Prostate gland (tissue), 2 donors: Measurements from ENCODE around the gene TPH2. TPM values are rescaled to one million over a fixed set of nuclear protein-coding genes. Genes with fewer than 3 reads are reported as not detected.

ENCODE experiments used
- DNase-seq: peaks from one replicate; pipeline ENCODE4 v3.0.0-alpha.2; 2019; ENCODE audit warnings: low spot score
- H3K27ac ChIP-seq, 2 donors: fragments of 200-600 bp; sonication (generic); 2 replicates each; pipeline ENCODE4 v1.5.1; 2017 to 2019
- H3K27me3 ChIP-seq: fragments of 200-600 bp; sonication (generic); replicated peaks from 2 replicates; pipeline ENCODE4 v1.5.1; 2019; ENCODE audit not compliant: insufficient read depth
- H3K36me3 ChIP-seq, 2 donors: fragments of 200-600 bp; sonication (generic); 1 replicate in 1 of 2; 2 replicates in 1 of 2; pipeline versions ENCODE4 v1.5.1 to v1.8.1; 2017 to 2019
- H3K4me1 ChIP-seq: fragments of 200-600 bp; sonication (generic); replicated peaks from 2 replicates; pipeline ENCODE4 v1.5.1; 2019
- H3K4me3 ChIP-seq, 2 donors: fragments of 200-600 bp; sonication (generic); 2 replicates each; pipeline ENCODE4 v1.5.1; 2017 to 2019
- H3K9me3 ChIP-seq: fragments of 200-600 bp; sonication (generic); 2 replicates; pipeline ENCODE4 v1.5.1; 2017
- CTCF ChIP-seq, 4 experiments: fragments of 200-600 bp in 2 of 4; fragments of 450-650 bp in 2 of 4; sonication (generic) in 2 of 4; IDR thresholded peaks; 1 replicate in 3 of 4; 2 replicates in 1 of 4; pipeline ENCODE4 v1.5.1; 2016 to 2019; ENCODE audit warnings: antibody characterized with exemption in 4 of 4, mild to moderate bottlenecking in 2 of 4, moderate library complexity in 2 of 4
- POLR2A ChIP-seq: fragments of 450-650 bp; IDR thresholded peaks from one replicate; pipeline ENCODE4 v1.6.1; 2016; ENCODE audit warnings: antibody characterized with exemption, mild to moderate bottlenecking
- POLR2AphosphoS5 ChIP-seq: sonication (generic); formaldehyde crosslinking; IDR thresholded peaks from one replicate; pipeline ENCODE4 v1.6.1; 2017; ENCODE audit warnings: antibody characterized with exemption
- WGBS: methylation state at CpG from one replicate; pipeline ENCODE4 v1.1.5; 2018; 5-methylcytosine and 5-hydroxymethylcytosine counted together
- intact Hi-C: fragments of 100-400 bp; cut with DNase I; formaldehyde crosslinking; loops from one replicate; pipeline ENCODE4 v1.14.2; 2022
- total RNA-seq, 2 donors: library from RNA; depleted of rRNA; stranded (reverse); fragments of >200 nt; gene quantifications; one replicate each; pipeline ENCODE4 v1.1.0, GENCODE V29; 2016

Gene TPH2
- total RNA-seq, 2 donors from 2014 or later, result not detected

GRCh38 chr12:71904629-71905028, 34.0 kb upstream of the TPH2 start:
- no peak overlapping the region for H3K27ac ChIP-seq
- no peak for DNase-seq
- no peaks in the 10 kb centered on the region for H3K27me3 ChIP-seq
- H3K9me3 ChIP-seq, result no peaks in the 10 kb centered on the region
- no peaks in the 10 kb centered on the region for H3K4me1 ChIP-seq
- TF ChIP-seq POLR2AphosphoS5 (no peak), CTCF (IDR thresholded peaks at IDR 0.05) (no peak), POLR2A (no peak)
- intact Hi-C loops, result no loop called here
- 44% methylated on average over 1 of the region's 1 CpG for WGBS
- no peak overlapping the region for H3K4me3 ChIP-seq
- H3K36me3 ChIP-seq, result peaks cover 0 to 3% of the 10 kb centered on the region in 2 donors

GRCh38 chr12:71935594-71935993, 3.1 kb upstream of the TPH2 start:
- no peaks in the 10 kb centered on the region for H3K4me1 ChIP-seq
- WGBS, result 62% methylated on average over 4 of the region's 4 CpGs
- no peak for DNase-seq
- H3K4me3 ChIP-seq, result no peak overlapping the region
- H3K27ac ChIP-seq, result no peak overlapping the region
- no peaks in the 10 kb centered on the region for H3K9me3 ChIP-seq
- no peaks in the 10 kb centered on the region for H3K36me3 ChIP-seq
- intact Hi-C loops, result no loop called here
- TF ChIP-seq POLR2AphosphoS5 (no peak), POLR2A (no peak), CTCF (IDR thresholded peaks at IDR 0.05) (no peak)
- no peaks in the 10 kb centered on the region for H3K27me3 ChIP-seq

GRCh38 chr12:71940068-71940467, 1.4 kb downstream of the TPH2 start:
- Histone ChIP-seq H3K36me3 (no peaks in the 10 kb centered on the region), H3K27ac (no peak overlapping the region), H3K9me3 (no peaks in the 10 kb centered on the region), H3K4me3 (no peak overlapping the region), H3K4me1 (no peaks in the 10 kb centered on the region), H3K27me3 (no peaks in the 10 kb centered on the region)
- TF ChIP-seq CTCF (IDR thresholded peaks at IDR 0.05) (no peak), POLR2A (no peak), POLR2AphosphoS5 (no peak)
- intact Hi-C loops, result no loop called here
- DNase-seq, result no peak

- WGBS, result 78% methylated on average over 6 of the region's 6 CpGs
- H3K27ac ChIP-seq, result no peak overlapping the region
- no peaks in the 10 kb centered on the region for H3K36me3 ChIP-seq
- H3K4me1 ChIP-seq, result no peaks in the 10 kb centered on the region
- no peaks in the 10 kb centered on the region for H3K9me3 ChIP-seq
- TF ChIP-seq POLR2AphosphoS5, result no peak
- TF ChIP-seq CTCF (IDR thresholded peaks at IDR 0.05), result no peak
- TF ChIP-seq POLR2A, result no peak
- no peak for DNase-seq
- no peaks in the 10 kb centered on the region for H3K27me3 ChIP-seq
- intact Hi-C loops, result no loop called here
- no peak overlapping the region for H3K4me3 ChIP-seq
Observed at GRCh38 chr12:71941174-71941573, 2.5 kb downstream of the TPH2 start.

GRCh38 chr12:71942259-71942658, 3.6 kb downstream of the TPH2 start:
- Histone ChIP-seq H3K9me3 (no peaks in the 10 kb centered on the region), H3K27me3 (no peaks in the 10 kb centered on the region), H3K4me1 (no peaks in the 10 kb centered on the region), H3K36me3 (no peaks in the 10 kb centered on the region), H3K27ac (no peak overlapping the region), H3K4me3 (no peak overlapping the region)
- intact Hi-C loops, result no loop called here
- TF ChIP-seq CTCF (IDR thresholded peaks at IDR 0.05), result no peak
- TF ChIP-seq POLR2AphosphoS5, result no peak
- no peak for TF ChIP-seq POLR2A
- no peak for DNase-seq
- WGBS, result 67% methylated on average over 2 of the region's 2 CpGs
